HG02852 (cell line): Measurements from ENCODE around the gene BLOC1S2.
"Not testable (repeated sequence)": the region's sequence is repeated elsewhere in the genome, so short reads cannot be mapped to it uniquely, and the experiment has no call there.

ENCODE experiments used
- ATAC-seq: cut with Tn5 transposase; IDR thresholded peaks from one replicate; pipeline ENCODE4 v1.9.1; 2021; ENCODE audit warnings: mild to moderate bottlenecking, moderate library complexity; ENCODE audit not compliant: unreplicated experiment

BLOC1S2 gene

DNA sequence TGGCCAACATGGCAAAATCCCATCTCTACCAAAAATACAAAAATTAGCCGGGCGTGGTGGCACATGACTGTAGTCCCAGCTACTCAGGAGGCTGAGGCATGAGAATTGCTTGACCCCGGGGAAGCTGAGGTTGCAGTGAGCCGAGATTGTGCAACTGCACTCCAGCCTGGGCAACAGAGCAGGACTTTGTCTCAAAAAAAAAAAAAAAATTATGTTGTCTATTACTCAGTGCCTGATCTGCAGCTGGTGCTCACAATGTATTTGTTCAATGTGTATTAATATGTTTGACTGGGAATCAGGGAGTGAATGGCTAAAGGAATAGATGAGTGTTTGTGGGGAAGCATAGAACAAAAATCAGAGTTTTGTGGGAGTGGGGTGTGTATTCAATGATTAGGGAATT is 5.8 kb upstream of the BLOC1S2 start:
- not testable (repeated sequence) for ATAC-seq

DNA sequence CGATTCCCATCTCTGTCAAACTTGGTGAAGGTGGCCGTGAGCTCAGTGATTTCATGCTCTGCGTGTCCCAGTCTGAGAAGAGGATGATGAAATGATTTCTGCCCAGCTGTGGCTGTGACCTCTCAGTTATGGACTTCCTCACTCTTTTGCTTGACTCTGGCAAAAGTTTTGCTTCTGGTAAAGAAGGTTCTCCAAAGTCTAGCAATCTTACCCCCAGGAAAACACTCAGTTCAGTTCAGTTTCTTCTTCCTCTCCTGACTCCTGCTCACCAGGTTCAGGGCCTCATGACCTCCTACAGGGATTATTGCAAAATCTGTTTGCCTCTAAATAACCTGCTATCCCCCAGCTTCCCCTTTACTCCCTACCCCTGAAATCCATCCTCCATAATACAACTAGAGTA is 4.9 kb upstream of the BLOC1S2 start:
- ATAC-seq = no peak

DNA sequence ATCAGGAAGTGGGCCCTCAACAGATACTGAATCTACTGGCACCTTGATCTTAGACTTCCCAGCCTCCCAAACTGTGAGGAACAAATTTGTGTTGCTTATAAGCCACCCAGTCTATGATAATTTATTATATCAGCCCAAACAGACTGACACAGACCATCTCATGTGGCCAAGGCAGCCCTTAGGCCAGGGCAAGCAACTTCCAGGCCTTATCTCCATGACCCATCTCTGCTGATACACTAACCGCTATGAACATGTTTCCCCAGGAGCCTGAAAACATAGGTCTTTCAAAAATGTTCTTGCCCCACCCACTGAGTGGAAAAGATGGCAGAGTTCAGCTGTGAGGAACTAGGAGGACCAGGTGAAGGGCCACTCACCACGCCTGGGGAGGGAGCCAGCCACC is 3.2 kb upstream of the BLOC1S2 start:
- ATAC-seq = no peak

DNA sequence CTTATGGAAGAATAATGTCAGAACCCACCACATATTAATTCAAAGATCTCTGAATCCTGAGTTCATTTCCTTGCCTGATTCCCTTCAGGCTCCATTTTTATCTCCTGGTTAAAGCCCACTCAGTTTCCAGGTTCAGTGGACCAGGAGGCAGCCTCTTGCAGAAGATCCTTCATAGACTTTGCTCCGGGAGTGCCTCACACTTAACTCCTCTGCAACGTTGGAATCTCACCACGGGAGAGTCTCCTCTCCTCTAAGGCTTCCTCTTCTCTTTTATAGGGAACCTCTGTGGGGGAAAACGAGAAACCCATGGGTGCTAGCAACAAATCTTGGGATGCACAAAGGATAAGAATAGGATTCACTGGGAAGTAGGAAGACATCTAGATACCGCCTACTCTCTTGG is 1.7 kb upstream of the BLOC1S2 start:
- no peak for ATAC-seq

DNA sequence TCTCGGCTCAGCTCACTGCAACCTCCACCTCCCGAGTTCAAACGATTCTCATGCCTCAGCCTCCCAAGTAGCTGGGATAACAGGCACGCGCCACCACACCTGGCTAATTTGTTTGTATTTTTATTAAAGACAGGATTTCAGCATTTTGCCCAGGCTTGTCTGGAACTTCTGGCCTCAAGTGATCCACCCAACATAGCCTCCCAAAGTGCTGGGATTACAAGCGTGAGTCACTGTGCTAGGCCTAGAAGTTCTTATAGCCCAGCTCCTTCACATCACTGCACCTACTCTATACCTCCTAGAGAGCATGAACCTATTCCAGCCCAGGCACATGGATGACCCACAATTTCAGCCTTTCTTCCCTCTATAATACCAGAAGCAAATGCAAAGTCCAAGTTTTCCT is 1.3 kb upstream of the BLOC1S2 start:
- no peak for ATAC-seq

DNA sequence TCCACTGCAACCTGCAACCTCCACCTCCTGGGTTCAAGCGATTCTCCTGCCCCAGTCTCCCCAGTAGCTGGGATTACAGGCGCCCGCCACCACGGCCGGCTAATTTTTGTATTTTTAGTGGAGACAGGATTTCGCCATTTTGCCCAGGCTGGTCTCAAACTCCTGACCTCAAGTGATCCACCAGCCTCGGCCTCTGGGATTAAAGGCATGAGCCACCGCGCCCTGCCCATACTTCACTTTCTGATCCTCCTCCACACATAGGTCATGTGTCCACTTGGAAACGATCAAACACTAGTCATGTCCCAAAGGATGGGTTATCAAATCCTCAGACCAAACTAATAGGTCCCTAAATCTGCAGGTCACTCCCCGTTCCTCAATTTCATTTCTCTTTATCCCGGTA is 1.2 kb downstream of the BLOC1S2 start:
- not testable (repeated sequence) for ATAC-seq

DNA sequence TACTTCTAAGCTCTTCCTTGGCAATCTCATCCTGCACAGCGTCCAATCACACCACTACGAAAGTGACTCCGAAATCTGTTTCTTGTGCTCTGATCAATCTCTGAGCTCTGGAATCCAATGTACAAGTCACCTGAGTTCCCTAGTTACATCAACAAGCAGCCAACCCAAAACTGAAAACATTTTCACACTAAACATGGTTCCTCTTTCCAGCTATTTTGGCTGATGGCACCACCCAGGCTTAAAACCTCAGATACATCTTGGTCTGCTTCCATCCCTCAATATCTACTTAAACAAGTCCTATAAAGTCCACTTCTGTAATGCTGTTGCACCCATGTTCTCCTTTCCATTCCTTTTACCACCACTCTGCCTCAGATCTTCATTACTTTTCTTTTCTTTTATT is 3.6 kb downstream of the BLOC1S2 start:
- ATAC-seq = no peak

DNA sequence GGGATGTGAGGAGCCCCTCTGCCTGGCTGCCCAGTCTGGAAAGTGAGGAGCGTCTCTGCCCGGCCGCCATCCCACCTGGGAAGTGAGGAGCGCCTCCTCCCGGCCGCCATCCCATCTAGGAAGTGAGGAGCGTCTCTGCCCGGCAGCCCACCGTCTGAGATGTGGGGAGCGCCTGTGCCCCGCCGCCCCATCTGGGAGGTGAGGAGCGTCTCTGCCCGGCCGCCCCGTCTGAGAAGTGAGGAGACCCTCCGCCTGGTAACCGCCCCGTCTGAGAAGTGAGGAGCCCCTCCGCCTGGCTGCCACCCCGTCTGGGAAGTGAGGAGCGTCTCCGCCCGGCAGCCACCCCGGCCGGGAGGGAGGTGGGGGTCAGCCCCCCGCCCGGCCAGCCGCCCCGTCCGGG is 9.5 kb downstream of the BLOC1S2 start:
- ATAC-seq = not testable (repeated sequence)

DNA sequence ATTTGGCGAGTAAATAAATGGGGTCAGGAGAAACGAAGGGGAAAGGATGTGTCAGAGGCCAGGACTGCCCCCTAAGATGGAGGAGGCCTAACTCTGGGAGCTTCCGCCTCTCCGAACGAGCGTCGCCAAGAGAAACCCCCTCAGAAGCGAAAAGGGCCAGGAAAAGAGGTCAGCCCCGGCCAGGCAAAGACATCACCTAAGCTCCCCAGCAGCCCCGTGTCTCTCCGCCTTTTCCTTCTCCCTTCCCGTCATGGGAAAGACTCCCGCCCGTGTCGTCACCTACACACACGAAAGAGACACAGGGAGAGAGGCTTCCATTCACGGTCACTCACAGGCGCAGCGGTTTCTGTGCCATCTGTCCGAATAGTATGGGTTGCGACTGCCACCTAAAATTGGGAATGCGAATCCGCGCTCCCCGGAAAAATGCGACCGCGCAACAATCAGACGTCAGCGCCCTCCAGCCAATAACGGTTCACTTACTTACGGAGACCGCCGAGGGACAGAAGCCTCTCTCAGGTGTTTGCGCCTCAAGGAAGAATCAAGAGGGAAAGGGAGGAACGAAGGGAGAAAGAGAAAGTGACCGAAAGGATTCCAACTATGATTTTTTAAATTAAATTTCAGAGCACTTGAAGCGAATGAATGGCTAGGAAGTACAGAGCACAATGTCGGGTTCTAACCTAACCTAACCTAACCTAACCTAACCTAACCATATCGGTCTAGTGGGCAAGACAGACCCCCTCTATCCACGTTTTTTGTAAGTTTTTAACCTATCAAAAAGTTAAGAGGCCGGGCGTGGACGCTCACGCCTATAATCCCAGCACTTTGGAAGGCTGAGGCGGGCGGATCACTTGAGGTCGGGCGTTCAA is 19.0 kb downstream of the BLOC1S2 start, which contains the start of gene CWF19L1:
TSS of gene CWF19L1 (minus strand) at position 400 of the 866 bp plus-strand sequence. CDS start at position 355, 45 bp downstream.
- ATAC-seq = peak; percentile 85

DNA sequence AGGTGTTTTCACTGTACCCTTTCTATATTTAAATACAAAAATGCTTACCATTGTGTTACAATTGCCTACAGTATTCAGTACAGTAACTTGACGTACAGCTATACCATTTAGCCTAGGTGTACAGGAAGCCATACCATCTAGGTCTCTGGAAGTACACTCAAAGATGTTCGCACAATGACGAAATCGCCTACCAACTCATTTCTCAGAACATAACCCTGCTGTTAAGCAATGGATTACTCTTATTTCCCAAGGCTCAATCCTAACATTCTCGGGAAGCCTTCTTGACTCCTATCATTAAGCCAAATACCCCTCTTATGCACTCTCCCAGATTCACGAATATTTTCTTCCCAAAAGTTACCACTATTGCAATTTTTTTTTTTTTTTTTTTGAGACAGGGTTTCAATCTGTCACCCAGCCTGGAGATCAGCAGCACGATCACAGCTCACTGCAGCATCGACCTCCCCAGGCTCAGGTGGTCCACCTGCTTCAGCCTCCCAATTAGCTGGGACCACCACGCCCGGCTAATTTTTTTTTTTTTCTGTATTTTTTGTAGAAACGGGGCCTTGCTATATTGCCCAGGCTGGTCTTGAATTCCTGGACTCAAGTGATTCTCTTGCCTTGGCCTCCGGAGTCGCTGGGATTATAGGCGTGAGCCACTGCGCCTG is 20.5 kb downstream of the BLOC1S2 start:
- no peak for ATAC-seq

DNA sequence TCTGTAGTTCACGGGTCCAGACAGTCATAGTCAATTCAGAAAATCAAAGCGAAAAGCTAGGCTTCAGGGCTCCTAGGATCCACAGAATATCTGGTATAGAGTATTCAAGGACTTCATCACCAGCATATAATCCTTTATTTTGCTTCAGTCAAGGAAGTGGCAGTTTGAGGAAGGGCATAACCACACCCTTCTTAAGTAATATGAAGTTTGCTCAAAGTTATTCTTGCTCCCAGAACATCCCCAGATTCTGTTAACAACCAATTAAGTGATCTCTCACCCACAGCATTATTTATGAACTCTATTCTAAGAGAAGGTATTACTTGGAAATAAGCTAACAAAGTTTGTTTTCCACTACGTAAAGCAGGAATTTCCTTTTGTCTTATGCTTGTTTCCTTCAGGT is 32.3 kb downstream of the BLOC1S2 start:
- no peak for ATAC-seq

DNA sequence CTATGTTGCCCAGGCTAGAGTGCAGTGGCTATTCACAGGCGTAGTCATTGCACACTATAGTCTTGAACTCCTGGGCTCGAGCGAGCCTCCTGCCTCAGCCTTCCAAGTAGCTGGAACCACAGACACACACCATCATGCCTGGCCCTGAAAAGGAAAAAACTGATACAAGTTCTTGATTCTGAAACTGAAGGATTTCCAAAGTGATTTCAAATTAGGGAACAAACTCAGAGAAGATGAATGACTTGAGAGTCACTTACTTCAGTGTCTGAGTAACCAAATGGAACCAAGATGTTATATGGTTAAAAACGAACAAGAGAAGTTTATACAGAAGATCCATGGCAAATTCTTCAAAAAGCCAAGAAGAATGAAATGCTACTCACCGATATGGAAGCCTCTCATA is 33.4 kb downstream of the BLOC1S2 start:
- ATAC-seq = no peak

DNA sequence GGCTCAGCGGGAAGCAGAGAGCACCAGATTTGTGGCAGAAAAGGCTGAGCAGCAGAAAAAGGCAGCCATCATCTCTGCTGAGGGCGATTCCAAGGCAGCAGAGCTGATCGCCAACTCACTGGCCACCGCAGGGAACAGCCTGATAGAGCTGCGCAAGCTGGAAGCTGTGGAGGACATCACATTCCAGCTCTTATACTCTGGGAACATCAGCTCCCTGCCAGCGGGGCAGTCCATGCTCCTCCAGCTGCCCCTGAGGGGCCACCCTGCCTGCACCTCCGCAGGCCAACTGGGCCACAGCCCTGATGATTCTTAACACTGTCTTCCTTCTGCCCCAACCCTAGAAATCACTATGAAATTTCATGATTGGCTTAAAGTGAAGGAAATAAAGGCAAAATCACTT is 37.7 kb downstream of the BLOC1S2 start:
- ATAC-seq = no peak

DNA sequence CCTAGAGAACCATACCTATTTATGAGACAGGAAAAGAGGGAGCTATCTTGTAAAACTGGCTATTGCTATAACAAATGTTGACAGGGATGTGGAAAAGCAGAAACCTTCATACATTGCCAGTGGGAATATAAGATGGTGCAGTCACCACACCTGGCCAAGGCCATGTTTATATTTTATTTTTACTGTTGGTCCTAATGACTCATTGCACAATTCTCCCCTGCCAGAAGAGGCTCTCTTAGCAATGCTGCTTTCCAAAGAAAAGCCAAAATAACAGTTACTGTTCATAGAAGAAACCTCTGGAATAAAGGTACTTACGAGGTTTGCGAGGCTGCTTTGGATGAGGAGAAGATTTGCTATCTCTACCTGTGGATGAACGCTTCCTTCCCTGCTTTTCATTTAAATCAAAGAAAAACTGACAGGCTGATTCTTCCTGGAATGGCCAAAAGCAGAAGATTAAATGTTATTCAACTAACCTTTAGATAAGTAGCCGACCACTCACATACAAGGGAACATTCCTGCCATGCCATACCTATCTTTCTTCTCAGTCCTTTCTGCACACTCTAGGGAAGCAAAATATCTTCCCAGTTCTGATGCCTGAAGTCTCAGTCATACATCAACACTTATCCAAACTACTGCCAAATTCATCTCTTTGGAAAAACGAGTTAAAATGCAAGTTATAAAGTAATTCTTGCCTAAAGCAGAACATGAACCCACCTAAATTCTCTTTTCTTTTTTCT is 40.8 kb downstream of the BLOC1S2 start:
- no peak for ATAC-seq

DNA sequence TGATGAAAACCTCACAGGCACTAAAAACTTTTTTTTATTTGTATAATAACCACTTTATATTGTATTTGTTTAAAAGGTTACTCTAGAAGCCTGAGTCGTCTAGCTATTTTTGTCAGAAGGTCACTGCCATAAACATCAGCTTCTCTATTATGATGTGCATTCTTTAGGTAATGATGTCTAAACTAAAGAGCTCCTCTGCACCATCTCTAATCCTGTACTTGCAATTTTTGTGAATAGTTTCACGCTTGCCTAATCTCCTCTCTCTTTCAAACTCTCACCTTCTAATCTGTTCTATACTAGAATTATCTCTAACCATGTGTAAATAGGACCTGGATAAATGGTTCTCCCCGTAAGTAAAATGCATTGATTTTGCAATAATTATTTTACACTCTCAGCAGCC is 46.6 kb downstream of the BLOC1S2 start:
- no peak for ATAC-seq

DNA sequence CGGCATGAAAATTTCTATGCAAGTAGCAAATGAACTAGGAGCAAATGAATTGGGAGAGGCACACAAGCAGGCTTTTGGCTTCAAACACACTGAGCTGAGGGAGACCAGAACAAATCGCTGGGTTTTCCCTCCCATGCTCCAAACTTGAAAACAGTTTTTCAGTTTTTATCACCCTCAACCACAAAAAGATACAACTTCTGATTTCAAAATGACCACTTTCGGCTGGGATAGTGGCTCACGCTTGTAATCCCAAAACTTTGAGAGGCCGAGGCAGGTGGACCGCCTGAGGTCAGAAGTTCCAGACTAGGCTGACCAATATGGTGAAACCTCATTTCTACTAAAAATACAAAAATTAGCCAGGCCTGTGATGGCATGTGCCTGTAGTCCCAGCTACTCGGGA is 48.1 kb downstream of the BLOC1S2 start:
- ATAC-seq = no peak

DNA sequence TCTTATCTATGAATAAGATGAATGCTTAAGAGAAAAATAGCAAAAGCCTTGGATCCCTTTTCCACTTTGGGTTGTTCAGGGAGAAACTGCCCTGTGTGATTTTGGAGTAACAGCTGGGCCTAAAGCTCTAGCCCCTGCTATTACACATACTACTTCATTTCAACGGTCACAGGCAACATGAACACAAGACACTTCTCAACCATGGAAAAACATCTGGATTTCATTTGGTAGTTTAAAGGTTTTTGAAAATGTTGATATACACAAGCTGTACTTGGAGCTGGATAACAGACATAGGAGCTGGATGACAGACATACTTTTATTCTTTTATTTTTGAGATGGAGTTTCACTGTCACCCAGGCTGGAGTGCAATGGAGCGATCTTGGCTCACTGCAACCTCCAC is 54.4 kb downstream of the BLOC1S2 start:
- no peak for ATAC-seq

DNA sequence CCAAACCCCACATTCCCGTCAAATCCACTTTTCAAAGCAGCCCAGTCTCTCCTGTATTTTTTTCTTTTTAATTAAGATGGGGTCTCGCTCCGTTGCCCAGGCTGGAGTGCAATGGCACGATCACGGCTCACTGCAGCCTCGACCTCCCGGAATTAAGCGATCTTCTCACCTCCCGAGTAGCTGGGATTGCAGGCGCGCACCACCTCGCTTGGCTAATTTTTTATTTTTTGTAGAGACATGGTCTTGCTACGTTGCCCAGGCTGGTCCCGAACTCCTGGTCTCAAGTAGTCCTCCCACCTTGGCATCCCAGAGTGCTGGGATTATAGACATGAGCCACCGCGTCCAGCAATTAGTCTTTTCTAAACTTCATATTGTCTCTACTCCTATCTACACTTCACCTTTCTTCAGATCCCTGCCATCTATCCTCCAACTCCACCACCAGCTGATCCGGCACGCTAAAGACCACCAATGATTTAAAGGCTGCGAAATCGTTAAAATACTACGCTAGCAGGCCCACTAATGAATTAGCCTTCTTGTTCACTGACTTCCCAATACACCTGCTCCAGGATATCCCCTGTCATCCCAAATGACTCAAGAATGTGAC is 56.6 kb downstream of the BLOC1S2 start:
- no peak for ATAC-seq

DNA sequence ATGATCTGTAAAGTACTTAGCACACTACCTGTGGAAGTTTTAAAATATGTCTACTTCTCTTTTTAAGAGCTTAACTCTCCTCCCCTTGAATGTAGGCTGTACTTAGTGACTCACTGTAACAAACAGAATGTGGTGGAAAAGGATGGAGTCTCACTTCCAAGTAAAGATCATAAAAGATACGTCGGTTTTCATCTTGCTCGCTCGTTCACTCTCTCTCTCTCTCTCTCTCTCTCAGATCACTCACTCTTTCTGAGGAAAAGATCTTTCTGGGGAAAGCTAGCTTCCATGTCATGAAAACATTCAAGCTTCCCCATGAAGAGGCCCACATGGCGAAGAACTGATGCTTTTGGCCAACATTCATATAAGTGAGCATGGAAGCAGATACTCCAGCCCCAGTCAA is 62.6 kb downstream of the BLOC1S2 start:
- no peak for ATAC-seq
